HG03066 (cell line): ENCODE results near the gene SULF2.

Experiments used
- ATAC-seq: cut with Tn5 transposase; IDR thresholded peaks from one replicate; pipeline ENCODE4 v1.9.1; 2021; ENCODE audit warnings: low read depth; ENCODE audit not compliant: unreplicated experiment

SULF2 gene

DNA sequence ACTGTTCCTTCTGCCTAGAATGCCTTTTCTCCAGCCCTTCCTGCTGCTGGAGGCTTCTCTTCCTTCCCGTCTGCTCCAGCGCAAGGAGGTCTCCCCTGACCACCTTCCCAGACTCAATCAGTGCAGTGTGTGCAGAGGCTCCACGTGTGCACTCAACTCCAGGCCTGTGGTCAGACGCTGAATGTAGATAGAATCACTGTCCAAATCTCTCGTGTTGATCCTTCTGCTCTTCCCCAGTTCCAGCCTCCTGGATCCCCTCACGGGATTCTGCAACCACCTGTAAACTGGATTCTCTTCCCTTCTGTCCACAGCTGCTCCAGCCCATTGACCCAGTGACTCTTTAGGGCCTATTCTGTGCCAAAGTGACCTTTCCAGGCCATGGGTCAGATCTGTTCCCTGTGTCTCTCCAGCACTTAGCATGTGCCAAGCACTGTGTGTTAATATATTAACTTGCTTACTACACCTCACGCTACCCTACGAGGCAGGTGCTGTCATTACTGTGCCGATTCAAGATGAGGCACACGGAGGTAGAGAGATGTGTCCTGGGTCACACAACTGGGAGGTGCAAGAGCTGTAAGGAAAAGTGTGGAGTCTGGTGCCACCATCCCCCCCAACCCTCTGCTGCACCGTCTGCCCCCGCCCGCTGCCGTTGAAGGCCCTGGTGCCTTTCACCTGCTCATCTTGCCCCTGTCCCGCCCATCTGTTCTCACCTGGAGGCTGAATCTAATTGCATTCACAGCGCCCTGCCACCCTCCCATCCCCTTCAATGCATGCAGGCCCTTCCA is 112.2 kb downstream of the SULF2 start:
- ATAC-seq = no peak

DNA sequence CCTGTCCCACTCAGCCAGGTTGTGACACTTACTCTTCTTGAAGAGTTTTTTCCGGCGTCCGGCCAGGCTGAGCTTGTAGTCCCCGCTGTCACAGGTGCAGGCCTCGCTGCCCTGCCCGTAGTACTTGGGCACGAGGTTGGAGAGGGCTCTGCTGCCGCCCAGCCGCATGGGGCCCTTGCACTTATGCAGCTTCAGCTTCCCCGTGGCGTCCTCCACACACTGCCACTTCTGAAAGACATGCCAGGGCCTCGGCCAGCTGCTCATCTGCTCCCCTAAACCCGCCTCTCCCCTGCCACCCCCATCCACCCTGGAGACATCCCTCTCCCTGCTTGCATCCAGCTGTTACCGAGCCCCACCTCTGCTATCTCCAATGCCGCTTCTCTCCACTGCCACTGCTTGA is 113.1 kb downstream of the SULF2 start:
- ATAC-seq = no peak

DNA sequence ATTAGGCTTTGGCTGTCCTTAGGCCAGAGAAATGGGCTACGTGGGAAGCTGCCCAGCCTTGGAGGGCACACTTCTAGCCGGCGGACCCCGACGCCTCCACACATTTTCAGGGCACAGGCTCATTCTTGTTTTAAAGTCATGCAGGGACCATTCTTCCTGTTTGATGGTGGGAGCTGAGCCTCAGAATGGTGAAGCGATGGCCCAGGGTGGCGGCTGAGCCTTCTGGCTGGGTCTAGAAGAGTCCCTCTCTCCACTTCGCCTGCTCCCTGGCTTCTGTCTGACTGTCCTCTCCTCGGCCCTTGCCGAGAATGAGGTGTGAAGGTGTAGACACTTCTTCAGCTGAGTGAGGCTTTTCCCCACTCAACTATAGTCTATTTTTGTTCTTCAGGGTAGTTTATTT is 114.4 kb downstream of the SULF2 start:
- no peak for ATAC-seq

DNA sequence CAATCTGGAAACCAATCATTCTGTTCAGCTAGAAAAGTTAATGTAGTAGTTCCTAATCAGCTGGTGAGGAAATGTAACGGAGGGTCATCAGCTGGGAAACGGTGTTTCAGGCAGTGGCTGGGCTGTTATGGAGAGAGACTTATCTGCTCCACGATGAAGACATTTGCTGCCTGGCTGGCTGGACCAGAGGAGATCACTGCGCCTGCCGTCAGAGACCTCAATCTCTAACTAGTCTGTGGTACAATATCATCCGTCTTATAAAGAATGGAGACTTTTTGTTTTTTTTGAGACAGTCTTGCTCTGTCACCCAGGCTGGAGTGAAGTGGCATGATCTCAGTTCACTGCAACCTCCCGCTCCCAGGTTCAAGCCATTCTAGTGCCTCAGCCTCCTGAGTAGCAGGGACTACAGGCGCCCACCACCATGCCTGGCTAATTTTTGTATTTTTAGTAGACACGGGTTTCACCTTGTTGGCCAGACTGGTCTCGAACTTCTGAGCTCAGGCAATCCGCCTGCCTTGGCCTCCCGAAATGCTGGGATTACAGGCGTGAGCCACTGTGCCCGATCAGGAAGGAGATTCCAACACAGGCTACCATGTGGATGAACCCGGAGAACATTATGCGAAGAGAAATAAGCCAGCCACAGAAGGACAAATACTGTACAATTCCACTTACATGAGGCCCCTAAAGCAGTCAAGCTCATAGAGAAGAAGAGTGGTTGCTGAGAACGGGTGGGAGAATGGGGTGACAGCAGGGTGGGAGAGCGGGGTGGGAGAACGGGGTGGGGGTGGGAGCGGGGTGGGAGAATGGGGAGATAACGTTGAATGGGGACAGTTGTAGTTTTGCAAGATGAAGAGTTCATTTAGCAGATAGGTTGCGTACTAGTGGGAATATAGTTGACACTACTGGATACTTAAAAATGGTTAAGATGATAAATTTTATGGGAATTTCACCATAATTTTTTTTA is 115.1 kb downstream of the SULF2 start:
- no peak for ATAC-seq

DNA sequence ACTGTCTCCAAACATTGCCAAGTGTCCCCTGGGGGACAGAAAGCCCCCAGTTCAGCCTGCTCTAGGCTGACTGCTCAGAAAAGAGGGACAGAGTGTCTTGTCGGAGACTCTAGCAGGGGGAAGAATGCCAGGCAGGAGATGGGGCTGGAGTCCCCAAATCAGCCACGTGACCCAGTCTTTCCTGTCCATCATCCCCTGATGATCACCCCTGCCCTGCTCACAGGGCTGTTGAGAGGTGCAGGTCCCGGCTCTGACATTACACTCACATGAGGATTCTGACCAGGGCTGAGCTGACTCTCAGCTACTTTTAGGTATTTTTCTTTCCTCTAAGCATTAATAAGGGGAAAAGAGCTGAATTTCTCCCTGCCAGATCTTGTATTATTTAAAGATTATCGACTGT is 115.8 kb downstream of the SULF2 start:
- ATAC-seq = no peak

DNA sequence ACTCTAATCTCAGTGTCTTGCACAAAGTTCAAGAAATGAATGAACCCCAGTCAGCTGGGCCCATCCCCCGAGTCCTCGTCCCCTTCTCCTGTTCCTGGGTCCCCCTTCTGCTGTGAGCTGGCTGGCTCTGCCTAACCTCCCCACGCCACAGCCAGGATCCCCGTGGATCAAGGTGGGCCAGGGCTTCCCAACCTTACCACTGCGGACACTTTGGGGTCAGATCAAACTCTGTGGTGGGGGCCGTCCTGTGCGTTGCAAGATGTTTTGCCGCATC is 116.2 kb downstream of the SULF2 start:
- ATAC-seq = no peak

DNA sequence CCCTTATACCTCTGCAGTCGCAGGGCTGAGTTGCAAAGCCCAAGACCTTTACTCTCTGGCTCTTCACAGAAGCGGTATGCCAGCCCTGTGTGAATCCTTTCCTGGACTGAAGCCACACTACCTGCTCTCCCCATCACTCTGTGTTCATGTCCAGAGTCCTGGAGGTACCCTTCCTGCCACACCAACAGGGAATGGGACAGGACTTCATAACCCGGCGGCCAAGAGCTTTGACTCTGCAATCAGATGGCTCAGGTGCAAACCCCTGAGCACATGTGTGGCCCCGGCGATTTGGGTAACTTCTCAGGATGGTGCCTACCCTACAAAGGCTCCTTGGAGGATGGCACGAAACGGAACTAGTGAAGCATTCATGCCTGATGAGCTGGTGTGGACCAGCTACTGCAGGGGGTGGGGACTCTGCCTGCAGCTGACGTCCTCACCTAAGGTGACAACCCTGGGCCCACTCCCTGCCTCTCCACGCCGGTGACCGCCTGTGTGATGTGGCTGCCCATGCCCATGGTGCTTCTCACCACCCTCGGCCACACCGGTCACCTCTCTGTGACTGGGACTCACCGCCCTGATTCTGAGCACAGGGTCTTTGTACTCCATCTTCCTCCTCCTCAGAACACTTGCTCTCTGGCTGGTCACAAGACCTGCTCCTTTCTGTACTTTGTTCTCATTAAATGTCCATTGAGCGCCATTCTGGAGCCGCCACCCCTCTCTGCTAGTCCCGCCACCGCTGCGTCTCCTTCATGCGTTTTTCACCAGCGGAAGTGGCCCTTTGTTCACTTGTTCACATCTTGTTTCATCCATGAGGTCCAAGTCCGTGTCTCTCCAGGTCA is 116.7 kb downstream of the SULF2 start:
- no peak for ATAC-seq

DNA sequence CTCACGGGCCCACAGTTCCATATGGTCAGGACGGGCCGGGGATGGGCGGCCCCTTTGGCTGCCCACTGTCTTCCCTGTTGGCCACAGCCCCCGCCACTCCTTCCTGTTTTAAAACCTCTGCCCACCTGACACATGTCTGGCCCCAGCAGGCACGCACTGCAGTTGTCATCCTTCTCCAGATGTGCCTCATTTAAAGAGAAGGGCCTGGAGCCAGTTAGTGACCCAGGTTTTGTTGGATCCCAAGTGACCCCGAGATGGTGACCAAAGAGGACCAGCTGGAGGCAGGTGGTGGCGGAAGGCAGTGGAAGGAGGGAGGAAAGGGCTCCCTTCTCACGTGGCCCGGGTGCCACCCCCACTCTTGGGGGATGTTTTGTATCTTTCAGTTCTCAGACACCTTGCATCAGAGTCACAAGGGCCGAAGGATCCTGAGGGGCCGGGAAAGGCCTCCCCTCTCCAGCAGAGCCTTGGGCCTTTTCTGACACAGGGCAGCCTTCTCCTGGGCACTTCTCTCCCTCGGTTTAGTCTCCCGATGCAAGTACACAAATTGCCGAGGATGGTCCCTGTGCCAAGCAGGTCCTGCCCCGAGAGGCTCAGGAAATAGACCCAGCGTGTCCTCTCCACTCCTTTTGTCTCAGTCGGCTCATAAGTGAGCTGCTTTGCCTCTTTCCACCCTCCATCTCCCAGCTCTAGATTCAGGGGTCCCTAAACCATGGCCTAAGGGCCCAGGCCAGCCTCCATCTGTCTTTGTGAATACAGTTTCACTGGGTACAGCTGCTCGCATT is 117.6 kb downstream of the SULF2 start:
- ATAC-seq = no peak

DNA sequence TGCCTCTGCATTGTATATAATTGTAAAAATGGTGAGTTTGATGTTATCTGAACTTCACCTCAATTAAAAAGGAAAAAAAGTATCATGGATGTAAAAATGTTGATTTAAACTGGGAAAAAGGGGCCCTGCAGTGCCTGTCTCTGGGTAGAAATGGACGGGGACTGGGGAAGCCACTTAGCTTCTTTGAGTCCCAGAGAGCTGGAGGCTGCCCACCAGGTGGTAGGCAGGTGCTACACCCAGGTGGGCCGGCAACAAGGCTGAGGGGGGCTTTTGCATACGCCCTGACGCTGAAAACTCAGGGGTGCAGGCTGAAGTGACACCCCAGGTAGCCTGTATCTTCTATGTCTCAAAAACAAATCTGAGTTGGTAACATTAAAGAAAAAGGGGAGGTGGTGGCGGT is 118.2 kb downstream of the SULF2 start:
- no peak for ATAC-seq

DNA sequence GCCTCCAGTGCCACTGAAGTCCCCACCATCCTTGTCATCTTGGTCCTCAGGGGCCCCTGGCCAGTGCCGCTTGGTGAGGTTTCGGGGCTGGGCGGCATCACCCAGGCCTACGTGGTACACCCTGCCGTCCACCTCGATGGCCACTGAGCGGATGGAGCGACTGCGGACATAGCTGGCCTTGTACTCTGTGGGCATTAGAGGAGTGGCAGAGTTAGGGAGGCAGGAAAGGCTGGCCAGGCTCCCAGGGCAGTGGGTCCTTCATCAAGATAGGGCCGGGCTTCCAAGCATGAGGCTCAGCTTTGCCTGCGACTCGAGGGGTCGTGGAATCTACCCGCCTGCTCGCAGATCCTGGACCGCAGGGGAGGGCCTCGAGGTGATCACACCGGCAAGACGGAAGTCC is 119.0 kb downstream of the SULF2 start:
- no peak for ATAC-seq

DNA sequence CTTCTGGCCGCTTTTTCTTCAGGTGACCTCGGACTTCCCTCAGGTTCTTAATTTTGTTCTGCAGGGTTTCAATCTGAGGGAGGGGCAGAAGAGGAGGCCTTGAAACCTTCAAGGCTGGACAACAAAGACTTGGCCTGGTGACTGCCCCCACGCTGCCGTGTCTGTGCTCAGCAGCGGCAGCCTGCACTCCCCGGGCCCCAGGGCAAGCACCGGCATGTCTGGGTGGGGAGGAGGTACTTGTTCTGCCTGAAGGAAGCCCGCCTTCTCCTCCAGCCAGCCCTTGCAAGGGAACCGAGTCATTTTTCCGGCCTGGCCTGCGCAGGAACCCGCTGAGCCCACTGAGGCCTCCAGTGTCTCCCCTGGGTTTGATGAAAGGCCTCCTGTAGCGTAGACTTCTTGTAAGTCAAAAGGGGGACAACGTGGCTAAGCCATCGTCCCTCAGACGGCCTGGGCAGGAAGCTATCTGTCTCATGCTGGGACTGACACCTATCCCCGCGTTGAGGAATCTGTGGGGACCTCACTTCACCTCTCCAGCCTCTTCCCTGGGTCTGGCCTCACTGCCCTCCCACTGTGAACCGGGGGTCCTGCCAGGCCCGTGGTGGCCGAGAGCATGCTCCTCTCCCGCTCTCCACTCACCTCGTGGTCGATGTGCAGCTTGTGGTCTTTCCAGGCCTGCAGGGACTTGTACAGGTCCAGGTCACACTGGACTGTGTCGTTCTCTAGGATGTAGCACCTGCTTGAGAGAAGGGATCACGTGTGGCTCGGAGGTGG is 119.9 kb downstream of the SULF2 start:
- ATAC-seq = no peak

DNA sequence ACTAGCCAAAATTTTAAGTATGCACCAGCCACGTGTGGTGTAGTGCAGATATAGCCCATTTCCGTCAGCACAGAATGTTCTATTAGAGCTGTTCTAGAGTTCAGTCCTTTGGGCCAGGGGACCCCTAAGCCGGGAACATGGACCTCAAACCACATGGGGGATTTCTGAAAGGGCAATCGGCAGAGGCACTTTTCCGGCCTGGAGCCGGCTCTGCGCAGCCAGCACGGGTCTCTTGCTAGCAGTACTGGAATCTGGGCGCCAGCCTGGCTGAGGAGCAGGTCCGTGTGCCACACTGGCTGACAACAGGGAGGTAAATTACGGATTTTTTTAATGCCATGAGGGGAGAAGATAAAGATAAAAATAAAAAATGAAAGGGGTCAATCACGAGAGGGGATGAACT is 120.5 kb downstream of the SULF2 start:
- ATAC-seq = no peak

DNA sequence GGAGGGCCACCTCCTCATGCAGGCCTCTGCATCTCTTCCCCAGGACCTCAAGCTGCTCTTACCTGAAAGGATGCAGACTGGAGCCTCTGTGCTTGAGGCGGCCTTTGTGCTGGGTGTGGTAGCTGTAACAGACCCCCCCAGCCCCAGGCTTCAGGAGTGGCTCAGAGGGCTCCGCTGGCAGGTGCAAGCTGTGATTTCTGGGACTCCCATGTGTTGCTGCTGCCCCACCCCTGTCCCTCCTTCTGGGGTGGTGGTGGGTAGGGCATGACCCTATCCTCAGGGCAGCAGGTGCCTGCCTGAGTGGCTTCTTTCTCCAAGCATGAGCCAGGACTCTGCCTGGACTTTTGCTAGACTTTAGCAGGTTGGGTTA is 121.2 kb downstream of the SULF2 start:
- ATAC-seq = no peak

DNA sequence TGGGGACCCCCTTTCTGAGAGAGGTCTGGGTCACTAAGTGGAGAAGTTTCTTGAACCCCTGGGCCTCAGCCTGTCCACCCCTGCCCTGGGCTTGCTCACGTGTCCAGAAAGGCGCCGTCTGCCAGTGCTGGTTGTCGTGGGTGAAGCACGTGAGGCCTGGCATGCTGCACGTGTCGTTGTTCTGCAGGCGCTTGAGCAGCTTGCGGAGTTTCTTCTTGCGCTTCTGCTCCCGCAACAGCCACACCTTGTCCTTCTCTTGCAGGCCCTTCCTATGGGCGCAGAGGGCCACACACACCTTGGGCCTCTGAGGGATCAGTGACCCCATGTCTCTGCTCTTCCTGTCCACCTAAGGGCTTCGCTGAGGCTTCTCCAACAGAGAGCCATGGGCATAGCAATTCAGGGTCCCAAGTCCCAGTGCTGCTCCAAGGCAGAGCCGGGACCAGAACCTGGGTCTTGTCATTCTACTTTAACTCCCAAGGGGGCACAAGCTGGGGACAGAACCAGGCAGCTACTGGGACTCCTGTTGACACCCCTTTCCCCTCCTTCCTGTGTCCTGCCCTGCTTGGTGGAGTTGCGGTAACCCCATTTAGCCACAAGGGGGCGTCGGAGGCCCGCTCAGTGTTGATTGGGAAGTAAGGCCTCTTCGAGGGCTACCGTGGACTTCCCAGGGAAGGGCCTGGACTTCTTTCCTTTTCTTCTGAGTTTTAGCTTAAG is 121.8 kb downstream of the SULF2 start:
- ATAC-seq = no peak

DNA sequence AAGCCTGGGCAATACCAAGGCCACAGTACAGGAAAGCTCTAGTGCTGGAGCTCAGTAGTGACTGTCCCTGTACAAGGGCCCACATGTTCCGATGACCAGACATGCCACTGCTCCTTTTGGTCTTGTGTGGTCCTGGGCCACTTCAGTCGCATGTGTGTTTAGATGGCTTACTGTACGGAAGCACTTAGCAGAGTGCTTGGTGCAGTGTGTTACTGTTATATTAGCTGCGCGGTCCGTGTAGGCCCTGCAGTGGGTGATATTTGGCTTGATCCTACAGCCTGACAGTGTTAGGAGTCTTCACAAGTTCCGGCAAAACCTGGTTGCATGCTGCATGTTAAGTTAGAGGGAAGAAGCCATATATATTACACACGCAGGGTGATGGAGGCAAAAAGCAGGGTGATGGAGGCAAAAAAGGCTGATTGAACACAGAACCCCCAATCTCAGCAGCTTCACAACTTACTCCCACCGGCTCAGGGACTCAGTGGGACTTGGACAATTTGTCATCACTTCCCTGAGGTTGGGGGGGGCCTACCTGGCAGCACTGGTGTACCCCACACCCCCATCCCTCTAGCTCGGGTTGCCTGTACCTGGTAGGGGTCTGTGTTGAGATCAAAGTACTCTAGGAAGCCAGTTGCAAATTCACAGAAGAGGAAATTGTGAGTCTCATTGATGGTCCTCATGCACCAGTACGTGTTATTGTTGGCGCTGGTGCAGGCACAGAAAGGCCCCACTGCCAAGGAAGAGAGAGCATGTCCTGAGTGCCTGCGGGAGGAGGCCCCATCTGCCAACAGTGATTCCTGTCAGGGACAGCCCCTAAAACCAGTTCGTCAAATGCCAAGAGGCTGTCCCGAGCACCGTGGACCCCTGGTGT is 122.6 kb downstream of the SULF2 start:
- ATAC-seq = no peak

DNA sequence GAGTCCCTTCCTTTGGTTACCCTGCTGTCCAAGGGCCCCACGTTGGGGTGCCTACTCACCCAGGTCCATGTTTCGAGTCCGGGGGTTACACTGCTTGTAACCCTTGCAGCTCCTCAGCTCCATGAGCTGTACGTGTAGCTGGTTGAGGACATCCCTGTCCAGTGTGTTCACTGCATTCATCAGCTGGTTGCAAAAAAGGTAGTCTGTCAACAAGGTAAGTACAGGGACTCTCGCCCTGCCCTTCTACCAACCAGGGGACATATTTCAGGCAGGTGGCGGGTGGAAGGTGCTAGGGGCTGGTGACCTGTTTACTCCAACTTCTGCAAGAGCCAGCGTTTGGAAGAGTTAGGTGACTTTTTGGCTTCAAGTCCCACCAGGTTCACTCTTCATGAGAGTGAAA is 123.6 kb downstream of the SULF2 start:
- no peak for ATAC-seq

DNA sequence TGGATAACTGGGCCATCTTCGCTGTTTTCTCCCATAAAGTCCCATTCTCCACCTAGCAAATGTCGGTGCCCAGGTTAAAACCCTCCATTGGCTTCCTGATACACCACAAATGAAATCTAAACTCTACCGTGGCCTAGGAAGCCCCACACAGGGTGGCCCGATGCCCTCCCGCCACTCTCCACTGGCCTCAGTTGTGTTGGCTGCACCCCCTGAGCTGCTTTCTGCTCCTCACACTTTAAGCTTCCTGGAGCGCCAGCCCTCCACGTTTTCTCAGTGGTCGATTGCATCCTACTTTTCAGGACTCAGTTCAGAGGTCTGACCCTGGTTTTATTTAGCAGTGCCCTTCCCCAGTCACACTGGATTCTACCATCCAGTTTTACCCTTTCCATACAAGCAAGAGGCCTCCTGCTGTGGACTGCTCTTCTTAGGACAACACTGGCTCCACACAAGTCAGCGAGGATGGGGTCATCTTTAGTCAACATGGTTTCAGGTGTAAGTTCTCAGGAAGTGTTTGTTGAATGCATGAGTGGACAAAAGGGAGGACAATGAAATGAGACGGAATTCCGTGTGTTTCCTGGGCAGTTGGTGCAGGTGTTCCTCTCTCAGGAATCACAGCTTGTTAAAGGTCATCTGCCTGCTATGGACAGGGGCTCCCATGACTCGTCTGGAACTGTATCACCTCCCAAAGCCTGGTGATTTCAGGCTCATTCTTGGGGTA is 124.1 kb downstream of the SULF2 start:
- no peak for ATAC-seq

DNA sequence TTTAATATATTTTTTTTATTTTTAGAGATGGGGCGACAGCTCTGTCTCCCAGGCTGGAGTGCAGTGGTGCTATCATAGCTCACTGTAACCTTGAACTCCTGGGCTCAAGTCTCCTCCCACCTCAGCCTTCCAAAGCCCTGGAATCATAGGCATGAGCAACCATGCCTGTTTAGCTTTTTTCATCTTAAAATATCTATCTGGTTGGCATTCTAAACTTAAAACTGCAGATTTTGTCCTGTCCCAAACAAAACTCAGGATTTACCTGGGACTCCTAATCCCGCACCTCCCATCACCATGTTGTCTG is 124.7 kb downstream of the SULF2 start:
- ATAC-seq = no peak
